ENCODE measurements around the gene TSC22D4. TPM values are rescaled to one million over a fixed set of nuclear protein-coding genes. Genes with fewer than 3 reads are reported as not detected.

The TSC22D4 gene
- total RNA-seq, 2 donors from 2014 or later = 94.9 to 113 TPM

- peaks cover 57% of the 10 kb centered on the region for H3K4me1 Mint-ChIP-seq (ENCODE audit: low read depth)
- no peaks in the 10 kb centered on the region for H3K9me3 Mint-ChIP-seq
- peak overlapping the region; percentile 93 for H3K27ac Mint-ChIP-seq
- DNase-seq = peak; percentile 58 to 60
- H3K27me3 Mint-ChIP-seq (ENCODE audit: low read depth) = no peaks in the 10 kb centered on the region
- peaks cover 15 to 35% of the 10 kb centered on the region in 2 donors for H3K36me3 Mint-ChIP-seq (ENCODE audit: insufficient read depth in 2 of 2)
- peak overlapping the region; percentile 86 to 89 for H3K4me3 Mint-ChIP-seq
- ATAC-seq (replicated peaks in 1 of 2) = no peak
These were observed 48.3 kb downstream of the TSC22D4 start for GRCh38 chr7:100430493-100431285.

- Mint-ChIP-seq H3K36me3 (ENCODE audit: insufficient read depth in 2 of 2) (peaks cover 15 to 30% of the 10 kb centered on the region in 2 donors), H3K27ac (peak within 1 kb of the TSS; percentile 98), H3K4me3 (peak within 1 kb of the TSS; percentile 90 to 94), H3K27me3 (ENCODE audit: low read depth) (no peaks in the 10 kb centered on the region), H3K4me1 (ENCODE audit: low read depth) (peaks cover 52% of the 10 kb centered on the region), H3K9me3 (no peaks in the 10 kb centered on the region)
- ATAC-seq (replicated peaks in 1 of 2) (peak; percentile 43 to 45), DNase-seq (peak; percentile 94 to 97)
These were observed 49.1 kb downstream of the TSC22D4 start, which contains the start of gene MEPCE for GRCh38 chr7:100429637-100430492. Gene MEPCE (plus strand): TSS chr7:100429831. CDS start chr7:100430019, 188 bp downstream.

- H3K36me3 Mint-ChIP-seq (ENCODE audit: insufficient read depth in 2 of 2) = peaks cover 11 to 23% of the 10 kb centered on the region in 2 donors
- H3K9me3 Mint-ChIP-seq = no peaks in the 10 kb centered on the region
- peaks cover 44% of the 10 kb centered on the region for H3K4me1 Mint-ChIP-seq (ENCODE audit: low read depth)
- ATAC-seq (replicated peaks in 1 of 2) (peak; percentile 64 to 67), DNase-seq (peak; percentile 100)
- H3K27ac Mint-ChIP-seq = peak overlapping the region; percentile 98
- H3K27me3 Mint-ChIP-seq (ENCODE audit: low read depth) = no peaks in the 10 kb centered on the region
- H3K4me3 Mint-ChIP-seq = peak overlapping the region; percentile 90 to 94
These were observed 49.9 kb downstream of the TSC22D4 start for GRCh38 chr7:100428967-100429636.

GRCh38 chr7:100428199-100428966 lies 50.6 kb downstream of the TSC22D4 start, which contains the start of gene ZCWPW1:
Gene ZCWPW1 (minus strand): TSS chr7:100428703. CDS start chr7:100420649, 8,054 bp downstream.
- DNase-seq (peak; percentile 97 to 98), ATAC-seq (replicated peaks in 1 of 2) (peak; percentile 55)
- H3K9me3 Mint-ChIP-seq = no peaks in the 10 kb centered on the region
- H3K27ac Mint-ChIP-seq = peak within 1 kb of the TSS; percentile 98
- peaks cover 8 to 17% of the 10 kb centered on the region in 2 donors for H3K36me3 Mint-ChIP-seq (ENCODE audit: insufficient read depth in 2 of 2)
- H3K27me3 Mint-ChIP-seq (ENCODE audit: low read depth) = no peaks in the 10 kb centered on the region
- peaks cover 37% of the 10 kb centered on the region for H3K4me1 Mint-ChIP-seq (ENCODE audit: low read depth)
- peak within 1 kb of the TSS; percentile 90 to 94 for H3K4me3 Mint-ChIP-seq

GRCh38 chr7:100427762-100428198 lies 51.2 kb downstream of the TSC22D4 start:
- Mint-ChIP-seq H3K9me3 (no peaks in the 10 kb centered on the region), H3K4me1 (ENCODE audit: low read depth) (peaks cover 33% of the 10 kb centered on the region), H3K4me3 (peak overlapping the region; percentile 90 to 94), H3K36me3 (ENCODE audit: insufficient read depth in 2 of 2) (peaks cover 8 to 12% of the 10 kb centered on the region in 2 donors), H3K27ac (peak overlapping the region; percentile 98), H3K27me3 (ENCODE audit: low read depth) (no peaks in the 10 kb centered on the region)
- DNase-seq (no peak), ATAC-seq (replicated peaks in 1 of 2) (no peak)

GRCh38 chr7:100426516-100426915 lies 52.5 kb downstream of the TSC22D4 start:
- Mint-ChIP-seq H3K27ac (no peak overlapping the region), H3K4me1 (ENCODE audit: low read depth) (peaks cover 21% of the 10 kb centered on the region), H3K36me3 (ENCODE audit: insufficient read depth in 2 of 2) (peaks cover 8 to 10% of the 10 kb centered on the region in 2 donors), H3K9me3 (no peaks in the 10 kb centered on the region), H3K4me3 (no peak overlapping the region), H3K27me3 (ENCODE audit: low read depth) (no peaks in the 10 kb centered on the region)
- DNase-seq (no peak), ATAC-seq (replicated peaks in 1 of 2) (no peak)

GRCh38 chr7:100425347-100425746 lies 53.7 kb downstream of the TSC22D4 start:
- no peak for DNase-seq
- Mint-ChIP-seq H3K4me3 (no peak overlapping the region), H3K36me3 (ENCODE audit: insufficient read depth in 2 of 2) (peaks cover 8 to 10% of the 10 kb centered on the region in 2 donors), H3K9me3 (no peaks in the 10 kb centered on the region), H3K4me1 (ENCODE audit: low read depth) (peaks cover 17% of the 10 kb centered on the region), H3K27ac (no peak overlapping the region), H3K27me3 (ENCODE audit: low read depth) (no peaks in the 10 kb centered on the region)
- ATAC-seq (replicated peaks in 1 of 2) = no peak

- Mint-ChIP-seq H3K9me3 (no peaks in the 10 kb centered on the region), H3K4me1 (ENCODE audit: low read depth) (peaks cover 6% of the 10 kb centered on the region), H3K36me3 (ENCODE audit: insufficient read depth in 2 of 2) (peaks cover 3 to 4% of the 10 kb centered on the region in 2 donors), H3K27me3 (ENCODE audit: low read depth) (no peaks in the 10 kb centered on the region), H3K27ac (no peak overlapping the region), H3K4me3 (no peak overlapping the region)
- ATAC-seq (replicated peaks in 1 of 2) (no peak), DNase-seq (no peak)
These were observed 55.7 kb downstream of the TSC22D4 start for GRCh38 chr7:100423315-100423714.

GRCh38 chr7:100419660-100420226 lies 59.3 kb downstream of the TSC22D4 start:
- Mint-ChIP-seq H3K9me3 (no peaks in the 10 kb centered on the region), H3K4me1 (ENCODE audit: low read depth) (no peaks in the 10 kb centered on the region), H3K4me3 (no peak overlapping the region), H3K27me3 (ENCODE audit: low read depth) (no peaks in the 10 kb centered on the region), H3K27ac (no peak overlapping the region), H3K36me3 (ENCODE audit: insufficient read depth in 2 of 2) (no peaks in the 10 kb centered on the region)
- ATAC-seq (replicated peaks in 1 of 2) (no peak), DNase-seq (no peak)

GRCh38 chr7:100418930-100419659 lies 59.9 kb downstream of the TSC22D4 start:
- no peak for ATAC-seq (replicated peaks in 1 of 2)
- Mint-ChIP-seq H3K27me3 (ENCODE audit: low read depth) (no peaks in the 10 kb centered on the region), H3K27ac (no peak overlapping the region), H3K36me3 (ENCODE audit: insufficient read depth in 2 of 2) (no peaks in the 10 kb centered on the region), H3K4me1 (ENCODE audit: low read depth) (no peaks in the 10 kb centered on the region), H3K9me3 (no peaks in the 10 kb centered on the region), H3K4me3 (no peak overlapping the region)
- DNase-seq = no peak
